G401.6 (cell line): ENCODE measurements around the gene EPRS1.
"Not testable (repeated sequence)": the region's sequence is repeated elsewhere in the genome, so short reads cannot be mapped to it uniquely, and the experiment has no call there.

Source experiments
- FAIRE-seq: peaks from 2 replicates; lab custom pipeline; 2012; peaks lifted over from hg19 to GRCh38; lab: Jason Lieb, UNC

EPRS1 gene

DNA sequence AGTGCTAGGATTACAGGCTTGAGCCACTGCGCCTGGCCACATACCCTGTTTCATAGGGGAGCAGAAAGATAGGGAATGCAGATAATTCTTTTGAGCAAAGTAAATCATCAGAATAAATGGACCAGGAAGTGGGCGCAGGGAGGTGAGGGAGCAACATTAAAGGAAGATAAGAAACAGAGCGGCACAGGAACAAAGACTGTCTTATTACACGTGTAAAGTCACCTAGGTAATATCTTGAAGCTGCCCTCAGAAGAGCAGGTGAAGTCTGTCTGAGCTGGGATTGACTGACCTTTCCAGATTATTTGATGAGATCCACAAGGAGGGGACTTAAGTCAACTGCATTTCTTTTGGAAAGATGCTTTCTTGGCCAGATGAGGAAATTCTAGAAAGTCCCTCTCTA is 7.7 kb downstream of the EPRS1 start:
- no peak for FAIRE-seq

DNA sequence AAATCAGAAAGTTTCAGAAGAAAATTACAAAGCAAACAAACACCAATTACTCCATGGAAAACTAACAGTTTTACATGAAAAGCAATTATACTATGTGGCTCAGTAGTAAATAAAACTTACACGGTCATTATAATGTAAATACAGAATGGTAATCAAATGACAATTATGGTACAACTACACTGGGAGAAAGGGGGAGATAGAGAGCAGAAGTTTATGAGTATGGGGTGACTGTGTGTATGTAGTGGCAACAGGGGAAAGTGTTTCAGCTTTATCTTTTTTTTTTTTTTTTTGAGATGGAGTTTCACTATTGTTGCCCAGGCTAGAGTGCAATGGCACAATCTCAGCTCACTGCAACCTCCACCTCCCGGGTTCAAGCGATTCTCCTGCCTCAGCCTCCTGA is 8.5 kb downstream of the EPRS1 start:
- not testable (repeated sequence) for FAIRE-seq

DNA sequence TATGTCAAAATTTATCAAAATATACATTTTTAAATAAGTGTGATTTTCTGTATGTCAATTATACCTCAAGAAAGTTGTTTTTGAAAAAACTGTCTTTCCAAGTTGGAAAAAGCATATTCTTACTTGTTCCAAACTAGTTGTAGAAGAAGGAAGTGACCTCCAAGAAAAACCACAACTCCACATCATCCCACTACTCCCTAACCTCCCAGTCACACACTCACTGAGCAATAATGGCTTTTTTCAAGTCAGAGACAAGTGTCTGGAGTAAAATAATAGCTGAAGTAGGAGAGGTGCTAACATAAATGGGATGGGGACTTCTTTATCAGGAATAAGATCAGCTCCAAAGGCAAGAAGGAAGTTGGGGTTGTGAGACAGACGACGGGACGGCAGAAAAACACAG is 13.4 kb downstream of the EPRS1 start:
- no peak for FAIRE-seq

- FAIRE-seq = no peak
Observed at GRCh38 chr1:220031287-220031686, 15.0 kb downstream of the EPRS1 start.

DNA sequence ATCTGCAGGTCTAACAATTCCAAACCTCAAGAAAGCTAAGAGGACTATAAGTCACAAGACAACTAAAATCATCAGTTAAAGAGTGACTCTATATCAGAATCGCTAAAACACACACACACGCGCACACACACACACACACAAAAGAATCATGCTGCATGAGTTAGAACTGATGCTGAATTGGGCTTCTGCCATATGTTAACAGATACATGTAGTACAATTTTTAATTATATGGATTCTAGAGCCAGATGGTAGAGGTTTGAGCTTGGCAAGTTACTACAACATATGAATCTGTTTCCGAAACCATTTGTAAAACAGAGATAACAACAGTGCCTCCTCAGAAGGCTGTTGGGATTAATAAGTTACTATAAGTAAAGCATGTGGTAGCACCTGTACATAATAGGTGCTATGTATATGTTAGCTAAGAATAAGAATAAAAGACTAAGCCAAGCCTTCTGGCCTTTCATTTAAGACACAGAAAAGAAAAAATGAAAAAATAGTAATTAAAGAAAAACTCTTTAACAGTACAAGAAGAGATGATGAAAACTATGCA is 17.9 kb downstream of the EPRS1 start:
- no peak for FAIRE-seq

- no peak for FAIRE-seq
Observed at GRCh38 chr1:220019071-220019470, 27.2 kb downstream of the EPRS1 start.

- no peak for FAIRE-seq
Observed at GRCh38 chr1:220013497-220013896, 32.8 kb downstream of the EPRS1 start.

DNA sequence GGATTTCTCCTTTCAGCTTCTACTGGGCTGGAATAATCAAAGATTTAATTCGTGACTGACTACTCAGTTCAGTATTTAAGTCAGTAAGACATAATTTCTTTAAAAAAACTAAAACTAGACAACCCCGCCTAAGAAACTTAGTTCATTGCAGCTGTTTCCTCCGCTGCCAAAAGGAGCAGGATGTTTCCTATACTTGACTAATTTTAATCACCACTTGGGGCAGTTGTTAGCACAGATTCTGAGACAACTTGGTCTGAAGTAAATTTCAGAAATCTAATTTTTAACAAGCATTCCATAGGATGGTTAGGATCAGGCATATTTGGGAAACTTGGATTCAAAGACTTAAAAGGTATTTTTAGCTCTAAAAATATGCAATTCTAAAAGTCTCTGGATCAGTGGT is 34.0 kb downstream of the EPRS1 start:
- peak; percentile 69 for FAIRE-seq

DNA sequence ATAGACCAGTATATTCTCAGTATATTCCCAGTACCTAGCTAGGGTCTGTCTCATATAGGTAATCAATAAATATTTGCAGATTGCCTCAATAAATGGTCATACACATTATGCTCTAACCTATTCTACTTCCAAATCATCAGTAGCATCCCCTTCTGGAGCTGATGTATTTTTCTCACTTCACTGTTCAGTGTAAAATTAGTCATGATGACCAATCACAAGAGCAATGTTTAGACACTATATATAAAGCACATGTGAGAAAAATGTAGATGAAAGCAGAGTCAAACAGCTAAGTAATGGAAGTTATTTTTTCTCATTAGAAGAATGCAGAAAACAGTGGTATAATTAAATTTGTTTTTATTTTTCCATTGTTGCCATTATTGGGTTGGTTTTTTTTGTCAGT is 34.7 kb downstream of the EPRS1 start:
- FAIRE-seq = no peak

GRCh38 chr1:220007438-220007837 is 38.9 kb downstream of the EPRS1 start:
- FAIRE-seq = no peak

GRCh38 chr1:220005489-220005888 is 40.8 kb downstream of the EPRS1 start:
- FAIRE-seq = no peak

- FAIRE-seq = no peak
Observed at GRCh38 chr1:220003610-220004299, 42.5 kb downstream of the EPRS1 start.

- FAIRE-seq = no peak
Observed at GRCh38 chr1:220003015-220003414, 43.3 kb downstream of the EPRS1 start.

- no peak for FAIRE-seq
Observed at GRCh38 chr1:220001095-220001501, 45.2 kb downstream of the EPRS1 start.

DNA sequence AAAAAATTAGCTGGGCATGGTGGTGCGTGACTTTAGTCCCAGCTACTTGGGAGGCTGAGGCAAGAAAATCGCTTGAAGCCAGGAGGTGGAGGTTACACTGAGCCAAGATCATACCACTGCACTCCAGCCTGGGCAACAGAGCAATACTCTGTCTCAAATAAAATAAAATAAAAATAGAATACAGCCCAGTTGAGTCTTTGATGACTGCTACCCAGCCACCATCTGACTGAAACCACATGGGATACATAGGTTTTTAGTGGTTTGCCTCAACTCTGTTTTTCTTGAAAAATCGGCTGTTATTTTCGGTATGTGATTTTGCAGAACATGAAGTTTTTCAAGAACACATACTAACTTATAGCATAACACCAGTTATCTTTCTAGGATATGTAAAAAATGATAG is 46.5 kb downstream of the EPRS1 start:
- FAIRE-seq = no peak
